Heart left ventricle (tissue), 13 donors: ENCODE data around the gene CXXC5.

Source experiments
- CTCF ChIP-seq, 12 donors: fragments of 200-600 bp; sonication (generic) in 4 of 12; IDR thresholded peaks; one replicate each; pipeline versions ENCODE4 v1.5.0 to v1.8.0; 2018 to 2022; ENCODE audit warnings: antibody characterized with exemption in 12 of 12, mild to moderate bottlenecking in 5 of 12
- POLR2A ChIP-seq, 2 donors: fragments of 450-650 bp; IDR thresholded peaks; one replicate each; pipeline ENCODE4 v1.6.1; 2017; ENCODE audit warnings: antibody characterized with exemption in 2 of 2, mild to moderate bottlenecking in 2 of 2, moderate library complexity in 2 of 2
- donor health status: ischemic (EF 13 %, LVEDD 7.1; RV severe dilation, severe dysfunction).
- donor health status: DM: no; HTN: yes; CAD: no.
- donor health status: DM: no; HTN: no; CAD: no.
- donor health status: ischemic (EF 25% LVEDD 6.9; RV normal size, moderate dysfunction).
- donor health status: ischemic (EF 25% LVEDD 5.7; RV mildly dilated, moderate dysfunction).
- donor health status: ischemic (EF 35%, LVEDD 5.7; RV mildly dilated, moderate dysfunction).
- donor health status: nonischemic (EF 11% LVEDD 7.7; RV severe dilation, severe dysfunction).
- donor health status: DM: yes; HTN: yes; CAD: no.
- donor health status: PGD.
- donor health status: ischemic (EF 29% LVEDD 5.4; RV normal size, mild dysfunction).
- donor health status: nonischemic (EF 23%, LVEDD 6.1; RV moderate dilation, normal function).

- TF ChIP-seq CTCF (IDR thresholded peaks at IDR 0.05) (no peak), POLR2A (IDR thresholded peaks at IDR 0.05) (no peak)
Observed at GRCh38 chr5:139611703-139612584, 36.2 kb upstream of the CXXC5 start.
